ENCODE results near the gene APPL2. TPM values are rescaled to one million over a fixed set of nuclear protein-coding genes. Genes with fewer than 3 reads are reported as not detected.

Gene APPL2
- polyA plus RNA-seq, 2 of the 4 experiments (the other 2 are of a cell fraction) = 24.1 to 62.6 TPM

- Histone ChIP-seq H3K4me1 (peaks cover 20% of the 10 kb centered on the region), H3K27ac (no peak overlapping the region), H3K9me3 (no peaks in the 10 kb centered on the region), H3K4me2 (no peak overlapping the region), H3K4me3 (no peak overlapping the region)
- no peak for TF ChIP-seq HOXB5 (CRISPR knock-in tag; IDR thresholded peaks at IDR 0.05)
- TF ChIP-seq CBX8 (IDR thresholded peaks at IDR 0.05) = no peak
- TF ChIP-seq PHF8 (IDR thresholded peaks at IDR 0.05; ENCODE audit: borderline replicate concordance, low read depth) = no peak
- TF ChIP-seq HMGXB4 (CRISPR knock-in tag; IDR thresholded peaks at IDR 0.05; ENCODE audit: borderline replicate concordance) = no peak
- TF ChIP-seq E2F6 (IDR thresholded peaks at IDR 0.05; ENCODE audit: borderline replicate concordance, low read depth) = no peak
- TF ChIP-seq JUNB (IDR thresholded peaks at IDR 0.05) = no peak
- no peak for TF ChIP-seq CBX2 (IDR thresholded peaks at IDR 0.05; ENCODE audit: borderline replicate concordance, low read depth)
- no peak for TF ChIP-seq FOSL2 (IDR thresholded peaks at IDR 0.05)
- no peak for TF ChIP-seq FOSL2 (CRISPR knock-in tag; IDR thresholded peaks at IDR 0.05)
- no peak for TF ChIP-seq NPAS2 (CRISPR knock-in tag; IDR thresholded peaks at IDR 0.05; ENCODE audit: borderline replicate concordance)
- TF ChIP-seq EHMT2 (IDR thresholded peaks at IDR 0.05; ENCODE audit: low read depth) = no peak
- TF ChIP-seq CHD2 (IDR thresholded peaks at IDR 0.05; ENCODE audit: low read length, partially characterized antibody) = no peak
- no peak for TF ChIP-seq HES2 (IDR thresholded peaks at IDR 0.05)
- TF ChIP-seq ESRRA (IDR thresholded peaks at IDR 0.05; ENCODE audit: borderline replicate concordance, low read length) = no peak
- no peak for TF ChIP-seq FOXS1 (CRISPR knock-in tag; IDR thresholded peaks at IDR 0.05)
- no peak for TF ChIP-seq HOXA7 (CRISPR knock-in tag; IDR thresholded peaks at IDR 0.05)
- TF ChIP-seq SREBF2 (IDR thresholded peaks at IDR 0.05) = no peak
- no peak for TF ChIP-seq USF2 (IDR thresholded peaks at IDR 0.05)
- TF ChIP-seq RAD21 (conservative IDR thresholded peaks at IDR 0.05 in 1 of 2, IDR thresholded peaks at IDR 0.05 in 1 of 2) = no peak
- WGBS (ENCODE audit: missing lambda C conversion rate) = 55% methylated on average over 2 of the region's 2 CpGs
- no peak for ATAC-seq
- DNase-seq (ENCODE audit: low read depth in 1 of 2, low spot score in 1 of 2) = no peak
- ChIA-PET CTCF (no interaction called here), POLR2A (no interaction called here)
- FAIRE-seq = no peak
Observed at GRCh38 chr12:105261010-105261409, 25.0 kb upstream of the APPL2 start.

- H3K4me3 ChIP-seq = no peak overlapping the region
- no peak overlapping the region for H3K27ac ChIP-seq
- TF ChIP-seq ZC3H11A (IDR thresholded peaks at IDR 0.05) (no peak), REST (IDR thresholded peaks at IDR 0.05) (no peak), CHD4 (IDR thresholded peaks at IDR 0.05; ENCODE audit: borderline replicate concordance) (no peak), CBX8 (IDR thresholded peaks at IDR 0.05) (no peak), HEYL (CRISPR knock-in tag; IDR thresholded peaks at IDR 0.05) (no peak), RFX5 (IDR thresholded peaks at IDR 0.05) (no peak), KDM1A (IDR thresholded peaks at IDR 0.05; ENCODE audit: low read depth) (no peak), KDM5A (IDR thresholded peaks at IDR 0.05) (no peak), NR3C1 (IDR thresholded peaks at IDR 0.05) (no peak), TP53 (CRISPR knock-in tag; IDR thresholded peaks at IDR 0.05) (no peak), POLR2A (IDR thresholded peaks at IDR 0.05; ENCODE audit: low read length) (no peak), NPAS2 (CRISPR knock-in tag; IDR thresholded peaks at IDR 0.05; ENCODE audit: borderline replicate concordance) (no peak), CHD2 (IDR thresholded peaks at IDR 0.05; ENCODE audit: low read length, partially characterized antibody) (no peak)
- no peak for FAIRE-seq
- H3K9me3 ChIP-seq = no peaks in the 10 kb centered on the region
- ATAC-seq = no peak
- no peak overlapping the region for H3K4me2 ChIP-seq
- no peak for DNase-seq (ENCODE audit: low read depth in 1 of 2, low spot score in 1 of 2)
- POLR2A ChIA-PET = interaction anchor here (1.4 kb wide), 1 partner anchor 23 kb away, joined by 4 read pairs; the partner anchor contains the start of gene APPL2
- H3K4me1 ChIP-seq = peaks cover 35% of the 10 kb centered on the region
- CTCF ChIA-PET = interaction anchor here (0.7 to 1.1 kb wide), 3 partner anchors 9 to 14 kb away, joined by 3 read pairs; no protein-coding TSS in a partner anchor
- WGBS (ENCODE audit: missing lambda C conversion rate) = 78% methylated on average over 3 of the region's 3 CpGs
Observed at GRCh38 chr12:105259226-105259625, 23.3 kb upstream of the APPL2 start.

Measured in A549 (cell line).